Measurements from ENCODE around the gene PIK3R3. TPM values are rescaled to one million over a fixed set of nuclear protein-coding genes. Genes with fewer than 3 reads are reported as not detected.
A peak's percentile ranks its signal among the peaks of the same experiment; 100 is the strongest.

PIK3R3 gene
- total RNA-seq, 2 donors from 2014 or later = 18.4 to 19.0 TPM

- H3K27ac Mint-ChIP-seq = peak overlapping the region; percentile 82
- Histone ChIP-seq H3K9ac (ENCODE audit: extremely low read depth, low read length, poor library complexity, severe bottlenecking) (peak overlapping the region; percentile 61), H3K36me3 (ENCODE audit: control insufficient read depth, insufficient read depth, low read length) (no peaks in the 10 kb centered on the region), H3K27me3 (ENCODE audit: control insufficient read depth, insufficient read depth, low read length, poor library complexity, severe bottlenecking) (no peaks in the 10 kb centered on the region), H3K9me3 (ENCODE audit: control insufficient read depth, low read length) (no peaks in the 10 kb centered on the region), H3K4me1 (ENCODE audit: control insufficient read depth, insufficient read depth, low read length) (no peaks in the 10 kb centered on the region), H3K4me3 (ENCODE audit: low read length) (peak overlapping the region; percentile 96), H3K27ac (ENCODE audit: low read depth, low read length) (no peak overlapping the region)
- peaks cover 19% of the 10 kb centered on the region for H3K4me1 Mint-ChIP-seq
- 0% methylated on average over 2 to 10 of the region's 10 CpGs for WGBS, 2 experiments (ENCODE audit: insufficient coverage in 1 of 2, insufficient read length in 1 of 2)
- H3K36me3 Mint-ChIP-seq (ENCODE audit: low read depth) = no peaks in the 10 kb centered on the region
- no peak for DNase-seq
- TF ChIP-seq, protein P1, sequence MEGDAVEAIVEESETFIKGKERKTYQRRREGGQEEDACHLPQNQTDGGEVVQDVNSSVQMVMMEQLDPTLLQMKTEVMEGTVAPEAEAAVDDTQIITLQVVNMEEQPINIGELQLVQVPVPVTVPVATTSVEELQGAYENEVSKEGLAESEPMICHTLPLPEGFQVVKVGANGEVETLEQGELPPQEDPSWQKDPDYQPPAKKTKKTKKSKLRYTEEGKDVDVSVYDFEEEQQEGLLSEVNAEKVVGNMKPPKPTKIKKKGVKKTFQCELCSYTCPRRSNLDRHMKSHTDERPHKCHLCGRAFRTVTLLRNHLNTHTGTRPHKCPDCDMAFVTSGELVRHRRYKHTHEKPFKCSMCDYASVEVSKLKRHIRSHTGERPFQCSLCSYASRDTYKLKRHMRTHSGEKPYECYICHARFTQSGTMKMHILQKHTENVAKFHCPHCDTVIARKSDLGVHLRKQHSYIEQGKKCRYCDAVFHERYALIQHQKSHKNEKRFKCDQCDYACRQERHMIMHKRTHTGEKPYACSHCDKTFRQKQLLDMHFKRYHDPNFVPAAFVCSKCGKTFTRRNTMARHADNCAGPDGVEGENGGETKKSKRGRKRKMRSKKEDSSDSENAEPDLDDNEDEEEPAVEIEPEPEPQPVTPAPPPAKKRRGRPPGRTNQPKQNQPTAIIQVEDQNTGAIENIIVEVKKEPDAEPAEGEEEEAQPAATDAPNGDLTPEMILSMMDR (conservative IDR thresholded peaks at IDR 0.05) = no peak
- H3K4me3 Mint-ChIP-seq = peak overlapping the region; percentile 93
- H3K9me3 Mint-ChIP-seq = no peaks in the 10 kb centered on the region
- H3K27me3 Mint-ChIP-seq (ENCODE audit: insufficient read depth) = peaks cover 9% of the 10 kb centered on the region
Measured at GRCh38 chr1:46131093-46131492, 1.3 kb downstream of the PIK3R3 start.

DNA sequence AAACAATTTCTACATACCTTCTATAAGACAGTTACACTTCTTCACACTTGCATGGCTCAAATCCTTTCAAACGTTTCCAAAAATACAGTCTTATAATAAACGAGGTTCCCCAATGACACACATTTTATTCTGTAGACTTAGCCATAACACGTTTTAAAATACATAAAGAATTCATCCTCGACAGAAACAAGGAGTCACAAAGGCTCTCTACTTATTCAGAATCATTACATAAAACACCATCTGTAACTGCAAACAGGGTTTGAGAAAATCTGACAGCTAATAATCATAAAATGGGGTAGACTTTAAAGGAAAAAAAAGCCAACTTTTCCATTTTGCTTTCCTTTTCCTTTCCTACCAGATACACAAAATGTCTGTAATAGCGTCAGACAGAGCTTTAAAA lies 1.8 kb downstream of the PIK3R3 start:
- no peak overlapping the region for H3K27ac ChIP-seq (ENCODE audit: low read depth, low read length)
- Mint-ChIP-seq H3K27ac (no peak overlapping the region), H3K9me3 (no peaks in the 10 kb centered on the region), H3K27me3 (ENCODE audit: insufficient read depth) (peaks cover 9% of the 10 kb centered on the region), H3K36me3 (ENCODE audit: low read depth) (no peaks in the 10 kb centered on the region), H3K4me3 (peak overlapping the region; percentile 93), H3K4me1 (peaks cover 19% of the 10 kb centered on the region)
- no peaks in the 10 kb centered on the region for H3K4me1 ChIP-seq (ENCODE audit: control insufficient read depth, insufficient read depth, low read length)
- TF ChIP-seq, protein P1 (conservative IDR thresholded peaks at IDR 0.05) = no peak
- H3K27me3 ChIP-seq (ENCODE audit: control insufficient read depth, insufficient read depth, low read length, poor library complexity, severe bottlenecking) = no peaks in the 10 kb centered on the region
- peak overlapping the region; percentile 61 for H3K9ac ChIP-seq (ENCODE audit: extremely low read depth, low read length, poor library complexity, severe bottlenecking)
- peak overlapping the region; percentile 96 for H3K4me3 ChIP-seq (ENCODE audit: low read length)
- no peaks in the 10 kb centered on the region for H3K9me3 ChIP-seq (ENCODE audit: control insufficient read depth, low read length)
- WGBS, 2 experiments (ENCODE audit: insufficient coverage in 1 of 2, insufficient read length in 1 of 2) = 0 to 11% methylated on average over 3 to 4 of the region's 5 CpGs
- DNase-seq = no peak
- no peaks in the 10 kb centered on the region for H3K36me3 ChIP-seq (ENCODE audit: control insufficient read depth, insufficient read depth, low read length)

DNA sequence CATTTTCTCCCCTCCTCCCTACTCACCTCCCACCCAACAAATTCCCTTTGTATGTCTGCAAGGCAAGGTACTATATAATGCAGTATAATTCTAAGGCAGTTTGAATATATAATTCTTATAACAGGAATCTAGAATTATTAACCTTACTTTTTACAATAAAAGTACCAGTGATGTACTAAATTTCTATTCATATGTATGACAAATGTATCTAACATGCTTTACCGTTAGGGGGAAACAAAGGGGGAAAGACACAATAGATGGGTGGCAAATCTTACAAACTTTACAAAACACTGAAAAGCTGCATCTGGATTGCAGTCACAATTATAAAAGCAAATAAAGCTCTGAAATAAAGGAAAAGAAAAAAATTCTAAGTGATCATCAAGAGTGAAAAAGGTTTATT lies 2.3 kb downstream of the PIK3R3 start:
- Mint-ChIP-seq H3K36me3 (ENCODE audit: low read depth) (no peaks in the 10 kb centered on the region), H3K9me3 (no peaks in the 10 kb centered on the region), H3K27ac (no peak overlapping the region), H3K4me1 (peaks cover 19% of the 10 kb centered on the region), H3K27me3 (ENCODE audit: insufficient read depth) (peaks cover 9% of the 10 kb centered on the region), H3K4me3 (peak overlapping the region; percentile 93)
- no peak for DNase-seq
- H3K4me1 ChIP-seq (ENCODE audit: control insufficient read depth, insufficient read depth, low read length) = no peaks in the 10 kb centered on the region
- no peak overlapping the region for H3K27ac ChIP-seq (ENCODE audit: low read depth, low read length)
- H3K9ac ChIP-seq (ENCODE audit: extremely low read depth, low read length, poor library complexity, severe bottlenecking) = peak overlapping the region; percentile 61
- no peaks in the 10 kb centered on the region for H3K36me3 ChIP-seq (ENCODE audit: control insufficient read depth, insufficient read depth, low read length)
- peak overlapping the region; percentile 96 for H3K4me3 ChIP-seq (ENCODE audit: low read length)
- H3K27me3 ChIP-seq (ENCODE audit: control insufficient read depth, insufficient read depth, low read length, poor library complexity, severe bottlenecking) = no peaks in the 10 kb centered on the region
- no peaks in the 10 kb centered on the region for H3K9me3 ChIP-seq (ENCODE audit: control insufficient read depth, low read length)
- 43% methylated on average over 1 of the region's 1 CpG; no CpG with 5 or more reads in 1 of the 2 experiments for whole genome bisulfite sequencing, 2 experiments (ENCODE audit: insufficient coverage in 1 of 2, insufficient read length in 1 of 2)
- TF ChIP-seq, protein P1 (conservative IDR thresholded peaks at IDR 0.05) = no peak
